Smooth muscle cell (in vitro differentiated cells): ENCODE measurements around the gene WDR70. TPM values are rescaled to one million over a fixed set of nuclear protein-coding genes. Genes with fewer than 3 reads are reported as not detected.

Source experiments
- DNase-seq: peaks from one replicate; lab custom pipeline; 2025; ENCODE audit not compliant: unreplicated experiment; lab: John Stamatoyannopoulos, UW
- H2AFZ ChIP-seq: fragments of 200-600 bp; sonication (generic); 2 replicates; pipeline ENCODE4 v1.6.0; 2016; ENCODE audit warnings: antibody characterized with exemption, low read depth, mild to moderate bottlenecking
- H3F3A ChIP-seq: fragments of 200-600 bp; sonication (generic); 2 replicates; pipeline ENCODE4 v1.6.0; 2017; ENCODE audit warnings: antibody characterized with exemption, low read depth
- H3K27ac ChIP-seq: fragments of 200-600 bp; sonication (generic); 2 replicates; pipeline ENCODE4 v1.5.1; 2016; ENCODE audit warnings: low read depth, mild to moderate bottlenecking
- H3K27me3 ChIP-seq: fragments of 200-600 bp; sonication (generic); 2 replicates; pipeline ENCODE4 v1.6.1; 2016; ENCODE audit warnings: low read depth, mild to moderate bottlenecking
- H3K36me3 ChIP-seq: fragments of 200-600 bp; sonication (generic); 2 replicates; pipeline ENCODE4 v1.5.1; 2016; ENCODE audit warnings: low read depth
- H3K4me1 ChIP-seq: fragments of 200-600 bp; sonication (generic); 2 replicates; pipeline ENCODE4 v1.5.1; 2016; ENCODE audit warnings: low read depth
- H3K4me2 ChIP-seq: fragments of 200-600 bp; sonication (generic); 2 replicates; pipeline ENCODE4 v1.6.0; 2016; ENCODE audit warnings: mild to moderate bottlenecking
- H3K4me3 ChIP-seq: fragments of 200-600 bp; sonication (generic); 2 replicates; pipeline ENCODE4 v1.5.1; 2016; ENCODE audit warnings: mild to moderate bottlenecking
- H3K79me2 ChIP-seq: fragments of 200-600 bp; sonication (generic); 2 replicates; pipeline ENCODE4 v1.6.0; 2016; ENCODE audit warnings: low read depth, mild to moderate bottlenecking
- H3K9ac ChIP-seq: fragments of 200-600 bp; sonication (generic); 2 replicates; pipeline ENCODE4 v1.6.0; 2016; ENCODE audit warnings: low read depth
- H3K9me3 ChIP-seq: fragments of 200-600 bp; sonication (generic); replicated peaks from 2 replicates; pipeline ENCODE4 v1.5.1; 2016; ENCODE audit warnings: low read depth
- H4K20me1 ChIP-seq: fragments of 200-600 bp; sonication (generic); 2 replicates; pipeline ENCODE4 v1.6.0; 2016; ENCODE audit warnings: low read depth
- CTCF ChIP-seq: fragments of 200-600 bp; sonication (generic); IDR thresholded peaks from 2 replicates; pipeline ENCODE4 v1.5.1; 2017; ENCODE audit warnings: borderline replicate concordance, mild to moderate bottlenecking, antibody characterized with exemption; ENCODE audit not compliant: insufficient read depth, poor library complexity, severe bottlenecking
- WGBS: methylation state at CpG from one replicate; pipeline ENCODE4 v1.1.7; 2016; ENCODE audit warnings: low lambda C conversion rate; 5-methylcytosine and 5-hydroxymethylcytosine counted together
- polyA plus RNA-seq: library from polyadenylated mRNA; unstranded; fragments of >200 nt; fragmentation: Nextera tagmentation; extraction: Ambion mirVana; gene quantifications from 2 replicates; pipeline ENCODE4 v1.2.1, GENCODE V29; 2016
- total RNA-seq: library from RNA; depleted of rRNA; stranded (reverse); fragments of >200 nt; gene quantifications from 2 replicates; pipeline ENCODE4 v1.2.3, GENCODE V29; 2014

Gene WDR70
- total and polyA plus RNA-seq, 2 experiments from 2014 or later = 17.8 to 28.7 TPM

GRCh38 chr5:37712750-37713149 is 333.6 kb downstream of the WDR70 start:
- peaks cover 8% of the 10 kb centered on the region for H3K4me1 ChIP-seq
- H3K4me2 ChIP-seq = no peak overlapping the region
- DNase-seq = no peak
- no peak overlapping the region for H3K4me3 ChIP-seq
- no peaks in the 10 kb centered on the region for H3K27me3 ChIP-seq
- H3K79me2 ChIP-seq = no peaks in the 10 kb centered on the region
- H3K9me3 ChIP-seq = no peaks in the 10 kb centered on the region
- H2AFZ ChIP-seq = no peak overlapping the region
- no peaks in the 10 kb centered on the region for H3F3A ChIP-seq
- WGBS = 90% methylated on average over 7 of the region's 7 CpGs
- no peak overlapping the region for H3K27ac ChIP-seq
- no peaks in the 10 kb centered on the region for H4K20me1 ChIP-seq
- no peaks in the 10 kb centered on the region for H3K36me3 ChIP-seq
- H3K9ac ChIP-seq = no peak overlapping the region
- TF ChIP-seq CTCF = no peak

- peaks cover 8% of the 10 kb centered on the region for H3K4me1 ChIP-seq
- no peak for TF ChIP-seq CTCF
Measured at GRCh38 chr5:37714756-37715155, 335.6 kb downstream of the WDR70 start.

GRCh38 chr5:37715361-37715760 is 336.2 kb downstream of the WDR70 start:
- no peak for DNase-seq
- Histone ChIP-seq H3K4me1 (peaks cover 11% of the 10 kb centered on the region), H3K4me3 (no peak overlapping the region), H4K20me1 (no peaks in the 10 kb centered on the region), H3K9me3 (no peaks in the 10 kb centered on the region), H3K27me3 (no peaks in the 10 kb centered on the region), H3K4me2 (no peak overlapping the region), H3K9ac (no peak overlapping the region), H3K79me2 (no peaks in the 10 kb centered on the region), H2AFZ (no peak overlapping the region), H3F3A (no peaks in the 10 kb centered on the region), H3K27ac (no peak overlapping the region), H3K36me3 (no peaks in the 10 kb centered on the region)
- TF ChIP-seq CTCF = no peak

More at GRCh38 chr5:37714756-37715155, 335.6 kb downstream of the WDR70 start:
- no peak overlapping the region for H2AFZ ChIP-seq
- H3K36me3 ChIP-seq = no peaks in the 10 kb centered on the region
- no peaks in the 10 kb centered on the region for H4K20me1 ChIP-seq
- no peaks in the 10 kb centered on the region for H3K79me2 ChIP-seq
- H3K27ac ChIP-seq = no peak overlapping the region
- no peaks in the 10 kb centered on the region for H3K9me3 ChIP-seq
- no peak overlapping the region for H3K4me2 ChIP-seq
- H3F3A ChIP-seq = no peaks in the 10 kb centered on the region
- H3K4me3 ChIP-seq = no peak overlapping the region
- H3K9ac ChIP-seq = no peak overlapping the region
- no peak for DNase-seq
- H3K27me3 ChIP-seq = no peaks in the 10 kb centered on the region

- no peak overlapping the region for H3K4me3 ChIP-seq
- no peaks in the 10 kb centered on the region for H3F3A ChIP-seq
- WGBS = 92% methylated on average over 5 of the region's 5 CpGs
- H4K20me1 ChIP-seq = no peaks in the 10 kb centered on the region
- H2AFZ ChIP-seq = no peak overlapping the region
- H3K36me3 ChIP-seq = no peaks in the 10 kb centered on the region
- DNase-seq = no peak
- peaks cover 18% of the 10 kb centered on the region for H3K4me1 ChIP-seq
- H3K79me2 ChIP-seq = no peaks in the 10 kb centered on the region
- no peak for TF ChIP-seq CTCF
- no peak overlapping the region for H3K4me2 ChIP-seq
- no peak overlapping the region for H3K9ac ChIP-seq
- H3K27me3 ChIP-seq = no peaks in the 10 kb centered on the region
- no peak overlapping the region for H3K27ac ChIP-seq
- H3K9me3 ChIP-seq = no peaks in the 10 kb centered on the region
Measured at GRCh38 chr5:37715992-37716391, 336.9 kb downstream of the WDR70 start.
